Colonic mucosa (tissue), 4 donors: Measurements from ENCODE around the gene FLACC1. TPM values are rescaled to one million over a fixed set of nuclear protein-coding genes. Genes with fewer than 3 reads are reported as not detected.
"Not testable (repeated sequence)": the region's sequence is repeated elsewhere in the genome, so short reads cannot be mapped to it uniquely, and the experiment has no call there.

Experiments
- DNase-seq: peaks from one replicate; pipeline ENCODE4 v3.0.0-alpha.2; 2020
- H3K27ac ChIP-seq: fragments of 200-600 bp; one replicate; pipeline ENCODE4 v1.8.0; 2021
- H3K27me3 ChIP-seq: fragments of 200-600 bp; one replicate; pipeline ENCODE4 v1.8.0; 2021
- H3K36me3 ChIP-seq: fragments of 200-600 bp; one replicate; pipeline ENCODE4 v1.8.0; 2021
- H3K4me1 ChIP-seq: fragments of 200-600 bp; one replicate; pipeline ENCODE4 v1.8.0; 2021; ENCODE audit warnings: mild to moderate bottlenecking
- H3K4me3 ChIP-seq: fragments of 200-600 bp; one replicate; pipeline ENCODE4 v1.8.0; 2021
- H3K9ac ChIP-seq, 2 donors: one replicate each; pipeline ENCODE4 v1.7.0; 2013; ENCODE audit warnings: control low read depth in 2 of 2, low read depth in 2 of 2, low read length in 2 of 2
- H3K9me3 ChIP-seq: fragments of 200-600 bp; one replicate; pipeline ENCODE4 v1.8.0; 2021
- CTCF ChIP-seq: fragments of 200-600 bp; IDR thresholded peaks from one replicate; pipeline ENCODE4 v1.8.0; 2022; ENCODE audit warnings: antibody characterized with exemption, mild to moderate bottlenecking
- intact Hi-C: fragments of 100-400 bp; cut with DNase I; formaldehyde crosslinking; loops from one replicate; pipeline ENCODE4 v1.14.1; 2022
- total RNA-seq, 2 donors: library from RNA; stranded (reverse); fragmentation: NEBNext Ultra II Directional in 1 of 2; extraction: Animal tissue kit (Norgen Biotek cat#: 25700) in 1 of 2; gene quantifications; one replicate each; pipeline ENCODE4 v1.2.1, GENCODE V29; 2021
- donor health status: healthy.
- donor health status: DM: no; HTN: no; CAD: no.
- donor health status: DM: no; HTN: no; CAD: no.

FLACC1 gene
- total RNA-seq, 2 donors from 2014 or later: 0.32 to 2.1 TPM

- no peak for TF ChIP-seq CTCF
- Histone ChIP-seq H3K4me3 (no peak overlapping the region), H3K27me3 (no peaks in the 10 kb centered on the region), H3K27ac (no peak overlapping the region), H3K9ac (no peak overlapping the region), H3K9me3 (no peaks in the 10 kb centered on the region), H3K4me1 (no peaks in the 10 kb centered on the region), H3K36me3 (no peaks in the 10 kb centered on the region)
- no peak for DNase-seq
- intact Hi-C loops: no loop called here
These were observed 12.6 kb upstream of the FLACC1 start for GRCh38 chr2:201369775-201370174.

DNA sequence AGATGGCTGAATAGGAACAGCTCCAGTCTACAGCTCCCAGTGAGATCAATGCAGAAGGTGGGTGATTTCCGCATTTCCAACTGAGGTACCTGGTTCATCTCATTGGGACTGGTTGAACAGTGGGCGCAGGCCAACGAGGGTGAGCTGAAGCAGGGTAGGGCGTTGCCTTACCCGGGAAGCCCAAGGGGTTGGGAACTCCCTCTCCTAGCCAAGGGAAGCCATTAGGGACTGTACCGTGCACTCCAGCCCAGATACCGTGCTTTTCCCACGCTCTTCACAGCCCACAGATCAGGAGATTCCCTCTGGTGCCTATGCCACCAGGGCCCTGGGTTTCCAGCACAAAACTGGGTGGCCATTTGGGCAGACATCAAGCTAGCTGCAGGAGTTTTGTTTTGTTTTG, 12.2 kb upstream of the FLACC1 start:
- H3K4me1 ChIP-seq, DNase-seq, H3K4me3 ChIP-seq, H3K9ac ChIP-seq, H3K27ac ChIP-seq, H3K27me3 ChIP-seq, H3K9me3 ChIP-seq, intact Hi-C loops, H3K36me3 ChIP-seq: not testable (repeated sequence)

DNA sequence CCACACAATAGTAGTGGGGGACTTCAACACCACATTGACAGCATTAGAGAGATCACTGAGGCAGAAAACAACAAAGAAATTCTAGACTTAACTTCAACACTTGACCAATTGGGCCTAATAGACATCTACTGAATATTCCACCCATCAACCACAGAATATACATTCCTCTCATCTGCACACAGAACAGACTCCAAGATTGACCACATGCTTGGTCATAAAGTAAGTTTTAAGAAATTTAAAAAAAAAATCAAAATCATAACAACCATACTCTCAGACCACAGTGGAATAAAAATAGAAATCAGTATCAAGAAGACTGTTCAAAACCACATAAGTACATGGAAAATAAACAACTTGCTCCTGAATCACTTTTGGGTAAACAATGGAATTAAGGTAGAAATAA, 9.0 kb upstream of the FLACC1 start:
- Histone ChIP-seq H3K9ac (no peak overlapping the region), H3K27ac (no peak overlapping the region), H3K36me3 (no peaks in the 10 kb centered on the region), H3K4me3 (no peak overlapping the region), H3K9me3 (no peaks in the 10 kb centered on the region), H3K4me1 (no peaks in the 10 kb centered on the region), H3K27me3 (no peaks in the 10 kb centered on the region)
- intact Hi-C loops: no loop called here
- DNase-seq: no peak
- TF ChIP-seq CTCF: no peak

DNA sequence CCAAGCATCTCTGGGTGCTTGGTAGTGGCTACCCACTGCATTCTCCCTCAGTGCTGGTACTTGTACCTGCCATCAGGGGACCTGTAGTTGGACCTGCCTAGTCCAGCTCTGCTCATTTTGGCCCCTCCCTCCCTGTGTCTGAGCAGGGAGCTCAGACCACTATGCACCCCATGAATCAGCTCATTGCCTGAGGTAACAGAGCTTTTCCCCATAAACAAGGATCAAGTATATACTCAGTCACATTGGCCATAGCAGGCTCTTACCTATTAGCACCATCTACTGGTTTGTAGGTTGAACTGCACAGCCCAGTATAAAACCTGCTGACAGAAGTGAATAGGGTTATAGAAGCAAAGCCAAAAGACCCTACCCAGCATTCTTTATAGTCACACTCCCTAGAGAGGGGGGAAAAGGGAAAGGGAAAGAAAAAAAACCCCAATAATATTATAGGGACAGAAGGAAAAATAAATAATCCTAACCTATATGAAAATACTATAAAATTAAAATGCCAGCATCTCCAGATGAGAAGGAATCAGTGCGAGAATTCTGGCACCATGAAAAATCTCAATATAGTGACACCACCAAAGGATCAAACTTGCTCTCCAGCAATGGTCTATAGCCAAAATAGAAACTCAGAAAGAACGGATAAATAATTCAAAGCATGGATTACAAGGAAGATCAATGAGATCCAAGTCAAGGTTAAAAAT, 6.9 kb upstream of the FLACC1 start:
- Histone ChIP-seq H3K4me1 (no peaks in the 10 kb centered on the region), H3K4me3 (no peak overlapping the region), H3K9me3 (no peaks in the 10 kb centered on the region), H3K9ac (no peak overlapping the region), H3K36me3 (no peaks in the 10 kb centered on the region), H3K27ac (no peak overlapping the region), H3K27me3 (no peaks in the 10 kb centered on the region)
- no peak for DNase-seq
- intact Hi-C loops: loop anchor here (5.0 kb wide), 1 partner anchor 127 kb away; no protein-coding TSS in a partner anchor
- TF ChIP-seq CTCF: peak; percentile 88

GRCh38 chr2:201362396-201362795, 5.3 kb upstream of the FLACC1 start:
- DNase-seq: no peak
- intact Hi-C loops: loop anchor here (5.0 kb wide), 1 partner anchor 125 kb away; no protein-coding TSS in a partner anchor
- Histone ChIP-seq H3K27ac (no peak overlapping the region), H3K4me1 (no peaks in the 10 kb centered on the region), H3K9ac (no peak overlapping the region), H3K36me3 (no peaks in the 10 kb centered on the region), H3K9me3 (no peaks in the 10 kb centered on the region), H3K4me3 (no peak overlapping the region), H3K27me3 (no peaks in the 10 kb centered on the region)
- TF ChIP-seq CTCF: no peak

GRCh38 chr2:201361078-201361733, 4.1 kb upstream of the FLACC1 start:
- no peak for TF ChIP-seq CTCF
- no peak overlapping the region for H3K27ac ChIP-seq
- no peak for DNase-seq
- H3K4me3 ChIP-seq: no peak overlapping the region
- no peak overlapping the region for H3K9ac ChIP-seq
- H3K36me3 ChIP-seq: no peaks in the 10 kb centered on the region
- intact Hi-C loops: loop anchor here (5.0 kb wide), 1 partner anchor 124 kb away; no protein-coding TSS in a partner anchor
- H3K27me3 ChIP-seq: no peaks in the 10 kb centered on the region
- H3K4me1 ChIP-seq: no peaks in the 10 kb centered on the region
- H3K9me3 ChIP-seq: no peaks in the 10 kb centered on the region
